Stimulated activated effector memory CD8-positive, alpha-beta T cell treated with anti-CD3 and anti-CD28 coated beads, Interleukin-12 subunit alpha, Interleukin-12 subunit beta, amount 100 ng/mL, for 72 hours (primary cell): ENCODE results near the gene DENND4A.
"Not testable (repeated sequence)": the region's sequence is repeated elsewhere in the genome, so short reads cannot be mapped to it uniquely, and the experiment has no call there.

Experiments used
- ATAC-seq: fragments of 150-1000 bp; cut with Tn5 transposase; 2 replicates; pipeline ENCODE4 v1.10.0; 2021
- DNase-seq, 2 donors: peaks; one replicate each; pipeline ENCODE4 v3.0.0; 2021 to 2022; ENCODE audit warnings: low spot score in 2 of 2
- H3K27ac Mint-ChIP-seq: one replicate; pipeline ENCODE4 v1.8.0; 2022; ENCODE audit warnings: mild to moderate bottlenecking, mixed read lengths
- H3K36me3 Mint-ChIP-seq: one replicate; pipeline ENCODE4 v1.8.0; 2022; ENCODE audit warnings: mild to moderate bottlenecking, mixed read lengths
- H3K4me1 Mint-ChIP-seq: one replicate; pipeline ENCODE4 v1.8.0; 2022; ENCODE audit warnings: mixed read lengths
- H3K4me3 Mint-ChIP-seq: one replicate; pipeline ENCODE4 v1.8.0; 2022; ENCODE audit warnings: mild to moderate bottlenecking, mixed read lengths
- H3K9me3 Mint-ChIP-seq: one replicate; pipeline ENCODE4 v1.8.0; 2022; ENCODE audit warnings: mixed read lengths

DENND4A gene

DNA sequence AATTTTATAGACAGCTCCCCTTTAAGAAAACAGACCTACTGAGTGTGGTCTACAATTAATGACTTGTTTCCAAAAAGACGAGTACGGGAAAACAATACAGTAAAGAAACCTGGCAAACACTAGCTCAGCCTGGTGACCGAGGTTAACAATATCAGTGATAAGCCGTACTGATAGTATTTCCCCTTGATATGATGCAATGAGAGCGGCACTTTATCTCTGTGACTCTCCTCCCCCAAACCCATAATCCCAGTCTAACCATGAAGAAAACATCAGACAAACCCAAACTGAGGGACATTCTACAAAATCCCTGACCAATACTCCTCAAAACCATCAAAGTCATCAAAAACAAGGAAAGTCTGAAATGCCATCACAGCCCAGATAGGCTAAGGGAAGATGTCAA is 8.2 kb downstream of the DENND4A start:
- DNase-seq (no peak), ATAC-seq (no peak)
- H3K4me1 Mint-ChIP-seq = peaks cover 24% of the 10 kb centered on the region
- H3K9me3 Mint-ChIP-seq = no peaks in the 10 kb centered on the region
- no peak overlapping the region for H3K4me3 Mint-ChIP-seq
- H3K36me3 Mint-ChIP-seq = peaks cover 10% of the 10 kb centered on the region
- no peak overlapping the region for H3K27ac Mint-ChIP-seq

DNA sequence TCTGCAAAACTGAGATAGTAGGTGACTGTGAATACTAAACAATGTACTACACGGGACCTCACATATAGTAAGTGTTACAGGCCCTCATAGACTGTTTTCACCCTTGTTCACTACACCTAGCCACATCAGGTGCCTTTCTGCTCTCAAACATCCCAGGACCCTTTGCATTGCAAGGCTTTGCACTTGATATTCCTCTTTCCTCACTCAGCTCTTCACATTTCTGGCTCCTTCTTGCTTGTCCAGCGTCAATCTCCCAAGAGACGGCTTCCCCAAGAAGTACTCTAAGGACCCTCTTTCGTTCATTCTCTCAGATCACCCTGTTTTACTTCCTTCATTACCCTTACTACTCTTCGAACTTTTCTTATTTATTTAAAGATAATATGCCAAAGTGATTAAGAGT is 10.0 kb downstream of the DENND4A start:
- Mint-ChIP-seq H3K9me3 (no peaks in the 10 kb centered on the region), H3K4me1 (peaks cover 24% of the 10 kb centered on the region), H3K36me3 (peaks cover 23% of the 10 kb centered on the region), H3K4me3 (no peak overlapping the region), H3K27ac (no peak overlapping the region)
- no peak for ATAC-seq
- no peak for DNase-seq

DNA sequence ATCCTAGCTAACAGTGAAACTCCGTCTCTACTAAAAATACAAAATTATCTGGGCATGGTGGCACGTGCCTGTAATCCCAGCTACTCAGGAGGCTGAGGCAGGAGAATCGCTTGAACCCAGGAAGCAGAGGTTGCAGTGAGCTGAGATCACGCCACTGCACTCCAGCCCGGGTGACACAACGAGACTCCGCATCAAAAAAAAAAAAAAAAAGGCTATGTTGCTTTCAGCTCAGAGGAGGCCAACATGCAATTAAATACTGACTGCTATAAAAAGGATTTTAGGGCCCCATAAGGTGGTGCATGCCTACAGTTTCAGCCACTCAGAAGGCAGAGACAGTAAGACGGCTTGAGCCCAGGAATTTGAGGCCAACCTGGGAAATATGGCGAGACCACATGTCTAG is 13.4 kb downstream of the DENND4A start:
- not testable (repeated sequence) for H3K9me3 Mint-ChIP-seq, DNase-seq
- peak overlapping the region; percentile 70 for H3K27ac Mint-ChIP-seq
- ATAC-seq = peak; percentile 50
- peaks cover 33% of the 10 kb centered on the region for H3K4me1 Mint-ChIP-seq
- H3K36me3 Mint-ChIP-seq = peaks cover 32% of the 10 kb centered on the region
- peak overlapping the region; percentile 21 for H3K4me3 Mint-ChIP-seq

DNA sequence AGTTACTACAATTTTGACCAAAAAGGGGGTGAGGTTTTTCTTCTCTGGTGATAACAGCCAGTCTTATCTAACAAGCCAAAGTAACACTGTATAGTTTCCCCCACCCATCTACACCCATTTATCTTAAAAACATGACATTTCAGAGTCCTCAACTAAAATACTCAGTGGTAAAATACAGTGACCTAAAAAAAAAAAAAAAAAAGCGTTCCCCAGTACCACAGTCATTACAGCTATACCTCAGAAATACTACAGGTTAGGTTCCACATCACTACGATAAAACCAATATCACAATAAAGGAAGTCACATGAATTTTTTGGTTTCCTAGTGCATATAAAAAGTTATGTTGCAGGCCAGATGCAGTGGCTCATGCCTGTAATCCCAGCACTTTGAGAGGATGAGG is 13.8 kb downstream of the DENND4A start:
- no peaks in the 10 kb centered on the region for H3K9me3 Mint-ChIP-seq
- DNase-seq = no peak
- peak overlapping the region; percentile 21 for H3K4me3 Mint-ChIP-seq
- H3K4me1 Mint-ChIP-seq = peaks cover 33% of the 10 kb centered on the region
- peaks cover 37% of the 10 kb centered on the region for H3K36me3 Mint-ChIP-seq
- ATAC-seq = peak; percentile 80
- H3K27ac Mint-ChIP-seq = peak overlapping the region; percentile 70

DNA sequence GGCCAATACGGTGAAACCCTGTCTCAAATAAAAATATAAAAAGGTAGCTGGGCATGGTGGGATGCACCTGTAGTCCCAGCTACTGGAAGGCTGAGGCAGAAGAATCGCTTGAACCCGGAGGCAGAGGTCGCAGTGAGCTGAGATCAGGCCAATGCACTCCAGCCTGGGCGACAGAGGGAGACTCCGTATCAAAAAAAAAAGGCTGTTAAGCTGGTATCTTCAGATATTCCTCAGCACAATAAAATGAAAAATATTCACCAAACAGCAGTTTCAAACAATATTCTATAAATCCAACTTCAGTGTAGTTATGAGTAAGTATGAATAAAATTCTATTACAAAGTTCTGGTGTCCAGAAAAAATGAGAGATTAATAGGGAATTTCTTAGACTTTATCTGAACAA is 14.2 kb downstream of the DENND4A start:
- no peaks in the 10 kb centered on the region for H3K9me3 Mint-ChIP-seq
- ATAC-seq (no peak), DNase-seq (no peak)
- H3K4me3 Mint-ChIP-seq = no peak overlapping the region
- peaks cover 34% of the 10 kb centered on the region for H3K4me1 Mint-ChIP-seq
- H3K27ac Mint-ChIP-seq = peak overlapping the region; percentile 70
- peaks cover 41% of the 10 kb centered on the region for H3K36me3 Mint-ChIP-seq

DNA sequence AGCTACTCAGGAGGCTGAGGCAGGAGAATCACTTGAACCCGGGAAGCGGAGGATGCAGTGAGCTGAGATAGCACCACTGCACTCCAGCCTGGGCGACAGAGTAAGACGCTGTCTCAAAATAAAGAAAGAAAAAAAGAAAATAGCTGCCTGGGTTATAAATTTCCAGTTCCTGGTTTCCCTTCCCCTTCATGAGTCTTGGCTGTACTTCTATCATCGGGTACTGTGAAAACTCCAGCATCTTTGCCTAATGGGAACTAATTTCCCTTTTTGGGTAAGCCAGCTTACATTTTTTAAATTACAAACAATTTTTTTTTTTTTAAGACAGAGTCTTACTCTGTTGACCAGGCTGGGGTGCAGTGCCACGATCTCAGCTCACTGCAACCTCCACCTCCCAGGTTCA is 15.0 kb downstream of the DENND4A start:
- Mint-ChIP-seq H3K9me3 (no peaks in the 10 kb centered on the region), H3K27ac (peak overlapping the region; percentile 9), H3K4me3 (no peak overlapping the region), H3K36me3 (peaks cover 45% of the 10 kb centered on the region), H3K4me1 (peaks cover 36% of the 10 kb centered on the region)
- ATAC-seq (no peak), DNase-seq (no peak)

DNA sequence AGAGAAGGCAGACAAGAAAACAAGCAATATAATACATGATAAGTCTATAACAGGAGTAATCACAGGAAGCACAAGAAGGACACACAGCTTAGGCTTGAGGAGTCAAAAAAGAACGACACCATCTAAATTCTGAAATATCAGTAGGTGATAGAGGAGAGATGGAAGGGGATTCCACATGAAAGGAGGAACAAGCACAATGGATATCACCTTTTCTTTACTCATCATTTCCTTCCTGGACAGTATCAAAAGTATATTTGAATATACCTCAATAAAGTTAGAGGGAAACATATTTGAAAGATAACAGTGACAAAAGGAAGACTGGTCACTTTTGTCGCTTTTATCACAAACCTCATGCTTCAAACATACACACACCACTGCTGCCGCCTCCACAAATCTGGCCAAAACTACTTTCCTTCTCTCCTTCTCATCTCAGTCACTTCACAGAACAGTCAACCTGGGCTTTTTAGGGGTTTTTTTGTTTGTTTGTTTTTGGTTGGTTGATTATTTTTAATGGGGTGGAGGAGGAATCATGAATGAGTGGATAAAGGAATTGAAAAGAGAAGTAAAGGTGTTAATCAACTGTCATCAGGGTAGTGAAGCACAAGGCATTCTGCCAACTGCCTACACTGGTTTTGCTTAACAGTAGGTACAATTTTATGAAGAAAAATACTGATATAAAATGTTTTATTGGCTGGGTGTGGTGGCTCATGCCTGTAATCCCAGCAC is 18.5 kb downstream of the DENND4A start:
- peaks cover 47% of the 10 kb centered on the region for H3K36me3 Mint-ChIP-seq
- H3K9me3 Mint-ChIP-seq = no peaks in the 10 kb centered on the region
- ATAC-seq = peak; percentile 89
- H3K4me3 Mint-ChIP-seq = peak overlapping the region; percentile 28
- DNase-seq = no peak
- H3K4me1 Mint-ChIP-seq = peaks cover 43% of the 10 kb centered on the region
- peak overlapping the region; percentile 41 for H3K27ac Mint-ChIP-seq

DNA sequence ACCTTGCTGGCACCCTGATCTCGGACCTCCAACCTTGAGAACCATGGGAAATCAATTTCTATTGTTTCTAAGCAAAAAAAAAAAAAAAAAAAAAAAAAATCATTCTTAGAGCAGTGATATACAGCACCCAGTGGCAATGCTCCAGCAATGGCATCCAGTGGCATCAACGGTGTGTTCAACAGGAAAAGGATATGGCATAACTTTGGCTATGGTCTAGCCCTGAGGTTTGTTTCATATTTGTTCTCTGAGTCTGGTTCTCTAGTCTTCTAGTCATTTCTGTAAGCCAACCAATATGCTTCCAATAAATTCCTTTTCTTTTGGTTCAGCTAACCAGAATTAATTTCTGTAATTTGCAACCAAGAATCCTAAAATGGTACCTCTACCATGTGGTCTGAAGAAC is 19.2 kb downstream of the DENND4A start:
- H3K9me3 Mint-ChIP-seq = no peaks in the 10 kb centered on the region
- H3K27ac Mint-ChIP-seq = peak overlapping the region; percentile 41
- no peak for DNase-seq
- peaks cover 44% of the 10 kb centered on the region for H3K36me3 Mint-ChIP-seq
- peaks cover 44% of the 10 kb centered on the region for H3K4me1 Mint-ChIP-seq
- ATAC-seq = peak; percentile 58
- peak overlapping the region; percentile 28 for H3K4me3 Mint-ChIP-seq

DNA sequence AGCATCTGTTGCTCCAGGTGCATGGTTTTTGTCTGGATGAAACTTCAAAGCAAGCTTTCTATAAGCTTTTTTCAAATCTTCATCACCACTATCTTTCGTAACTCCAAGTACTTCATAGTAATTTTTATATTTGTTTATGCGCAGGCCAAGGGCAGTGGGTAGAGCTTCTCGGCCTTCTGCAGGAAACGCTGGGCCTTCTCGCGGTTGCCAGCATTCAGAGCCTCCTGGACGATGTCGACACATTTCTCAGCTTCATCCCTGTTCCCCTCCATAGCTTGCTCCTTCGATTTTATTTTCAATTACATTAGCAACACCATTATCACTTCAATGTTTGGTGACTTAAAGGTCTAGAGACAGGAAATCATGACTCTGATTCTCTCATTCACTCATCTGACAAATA is 20.2 kb downstream of the DENND4A start:
- ATAC-seq = no peak
- Mint-ChIP-seq H3K9me3 (no peaks in the 10 kb centered on the region), H3K36me3 (peaks cover 36% of the 10 kb centered on the region), H3K27ac (no peak overlapping the region), H3K4me1 (peaks cover 55% of the 10 kb centered on the region), H3K4me3 (no peak overlapping the region)
- no peak for DNase-seq

DNA sequence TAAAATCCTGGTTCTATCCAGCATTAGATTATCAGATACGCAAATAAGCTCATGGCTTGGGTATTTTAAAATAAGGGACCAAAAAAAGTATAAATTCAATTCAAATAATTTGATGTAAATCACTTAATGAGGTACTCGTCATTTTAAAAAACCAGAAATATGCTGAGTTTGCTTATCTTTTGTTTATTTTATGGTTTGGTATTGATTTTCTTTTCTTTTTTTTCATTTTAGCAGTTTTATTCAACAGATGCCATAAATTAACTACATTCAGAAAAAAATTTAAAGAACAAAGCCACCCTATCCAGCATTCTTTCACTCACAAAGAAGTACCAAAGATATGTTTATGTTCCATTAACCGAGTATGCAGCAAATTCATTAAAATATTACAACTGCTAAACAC is 22.6 kb downstream of the DENND4A start:
- peaks cover 58% of the 10 kb centered on the region for H3K4me1 Mint-ChIP-seq
- H3K36me3 Mint-ChIP-seq = peaks cover 38% of the 10 kb centered on the region
- no peak overlapping the region for H3K4me3 Mint-ChIP-seq
- no peaks in the 10 kb centered on the region for H3K9me3 Mint-ChIP-seq
- DNase-seq (no peak), ATAC-seq (no peak)
- no peak overlapping the region for H3K27ac Mint-ChIP-seq

DNA sequence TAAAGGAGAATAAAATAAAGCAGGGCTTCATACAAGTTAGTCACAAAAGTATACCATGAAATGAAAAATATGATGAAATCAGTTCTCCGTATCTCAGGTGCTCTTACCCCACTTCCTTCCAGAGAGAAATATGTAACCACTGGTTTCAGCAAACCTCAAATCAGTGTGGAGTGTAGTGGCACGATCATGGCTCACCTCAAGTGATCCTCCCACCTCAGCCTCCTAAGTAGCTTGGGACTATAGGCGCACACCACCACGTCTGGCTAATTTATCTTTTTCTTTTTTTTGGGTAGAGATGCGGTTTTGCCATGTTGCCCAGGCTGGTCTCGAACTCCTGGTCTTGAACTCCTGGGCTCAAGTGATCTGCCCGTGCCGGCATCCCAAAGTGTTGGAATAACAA is 24.2 kb downstream of the DENND4A start:
- H3K4me1 Mint-ChIP-seq = peaks cover 53% of the 10 kb centered on the region
- H3K27ac Mint-ChIP-seq = no peak overlapping the region
- ATAC-seq = peak; percentile 92
- H3K4me3 Mint-ChIP-seq = no peak overlapping the region
- no peaks in the 10 kb centered on the region for H3K9me3 Mint-ChIP-seq
- DNase-seq = no peak
- peaks cover 29% of the 10 kb centered on the region for H3K36me3 Mint-ChIP-seq

DNA sequence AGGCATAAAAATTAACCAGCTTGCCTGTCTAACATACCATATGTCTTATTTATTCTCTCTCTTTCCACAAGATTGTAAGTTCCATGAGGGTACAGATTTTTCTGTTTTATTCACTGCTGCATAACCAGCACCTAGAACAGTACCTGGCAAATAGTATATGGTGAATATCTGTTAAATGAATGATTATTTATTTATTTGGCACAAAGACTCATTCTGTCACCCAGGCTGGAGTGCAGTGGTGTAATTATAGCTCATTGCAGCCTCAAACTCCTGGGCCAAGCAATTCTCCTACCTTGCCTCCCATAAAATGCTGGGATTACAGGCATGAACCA is 24.9 kb downstream of the DENND4A start:
- no peak overlapping the region for H3K4me3 Mint-ChIP-seq
- DNase-seq = no peak
- ATAC-seq = no peak
- H3K4me1 Mint-ChIP-seq = peaks cover 59% of the 10 kb centered on the region
- H3K27ac Mint-ChIP-seq = no peak overlapping the region
- no peaks in the 10 kb centered on the region for H3K9me3 Mint-ChIP-seq
- H3K36me3 Mint-ChIP-seq = peaks cover 30% of the 10 kb centered on the region

DNA sequence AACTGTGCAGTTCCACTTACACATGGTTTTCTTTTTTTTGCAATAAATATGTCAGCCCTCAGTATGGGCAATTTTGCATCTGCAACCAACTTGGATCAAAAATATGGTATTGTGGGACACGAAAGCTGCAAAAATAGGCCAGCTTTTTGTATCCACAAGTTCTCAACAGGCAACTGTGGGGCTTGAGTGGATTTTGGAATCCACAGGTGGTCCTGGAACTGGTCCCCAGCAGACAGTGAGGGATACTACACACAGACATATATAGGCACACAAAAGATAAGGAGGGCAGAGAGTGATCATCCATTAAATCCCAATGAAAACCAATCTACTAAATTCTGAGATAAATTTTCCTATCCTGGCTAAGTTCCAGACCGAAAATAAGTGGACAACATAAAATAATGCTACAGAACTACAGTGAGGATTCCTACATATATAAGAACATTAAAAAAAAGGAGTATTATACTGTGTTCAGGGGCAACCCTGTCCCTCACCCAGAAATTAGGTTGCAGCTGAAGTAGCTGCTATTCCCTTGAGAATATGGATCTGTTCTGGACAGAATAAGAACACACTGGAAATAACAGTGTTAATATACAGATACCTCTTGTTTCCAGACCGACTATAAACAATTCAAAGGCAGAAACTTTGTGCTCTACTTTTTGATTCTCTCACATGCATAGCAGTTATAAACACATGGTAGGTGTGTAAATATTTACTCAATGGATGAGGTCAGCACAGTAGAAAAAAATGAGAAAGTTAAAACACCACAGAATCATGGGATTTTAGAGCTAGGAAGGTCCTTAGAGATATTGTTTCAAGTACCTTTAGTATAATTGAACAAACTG is 25.4 kb downstream of the DENND4A start:
- H3K36me3 Mint-ChIP-seq = peaks cover 24% of the 10 kb centered on the region
- H3K4me3 Mint-ChIP-seq = no peak overlapping the region
- no peak overlapping the region for H3K27ac Mint-ChIP-seq
- ATAC-seq = no peak
- H3K4me1 Mint-ChIP-seq = peaks cover 59% of the 10 kb centered on the region
- DNase-seq = no peak
- H3K9me3 Mint-ChIP-seq = no peaks in the 10 kb centered on the region

DNA sequence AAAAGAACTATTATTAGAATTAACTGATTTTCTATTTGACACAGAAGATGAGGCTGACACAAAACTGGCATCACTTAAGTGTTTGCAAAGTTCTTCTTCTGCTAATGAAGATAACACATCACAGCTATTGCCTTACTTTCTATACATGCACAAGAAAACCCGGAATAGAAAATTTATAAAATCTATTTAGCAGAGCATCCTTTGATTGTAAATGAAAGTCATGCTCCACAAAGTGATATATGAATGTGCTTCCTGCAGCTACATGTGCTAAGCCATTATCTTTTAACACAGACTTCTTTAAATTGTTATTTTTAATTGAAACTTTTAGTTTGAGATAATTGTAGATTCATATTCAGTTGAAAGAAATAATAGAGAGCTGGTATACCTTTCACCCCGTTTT is 27.0 kb downstream of the DENND4A start:
- no peaks in the 10 kb centered on the region for H3K9me3 Mint-ChIP-seq
- peaks cover 21% of the 10 kb centered on the region for H3K36me3 Mint-ChIP-seq
- H3K4me3 Mint-ChIP-seq = no peak overlapping the region
- DNase-seq = no peak
- H3K27ac Mint-ChIP-seq = no peak overlapping the region
- ATAC-seq = no peak
- peaks cover 56% of the 10 kb centered on the region for H3K4me1 Mint-ChIP-seq

DNA sequence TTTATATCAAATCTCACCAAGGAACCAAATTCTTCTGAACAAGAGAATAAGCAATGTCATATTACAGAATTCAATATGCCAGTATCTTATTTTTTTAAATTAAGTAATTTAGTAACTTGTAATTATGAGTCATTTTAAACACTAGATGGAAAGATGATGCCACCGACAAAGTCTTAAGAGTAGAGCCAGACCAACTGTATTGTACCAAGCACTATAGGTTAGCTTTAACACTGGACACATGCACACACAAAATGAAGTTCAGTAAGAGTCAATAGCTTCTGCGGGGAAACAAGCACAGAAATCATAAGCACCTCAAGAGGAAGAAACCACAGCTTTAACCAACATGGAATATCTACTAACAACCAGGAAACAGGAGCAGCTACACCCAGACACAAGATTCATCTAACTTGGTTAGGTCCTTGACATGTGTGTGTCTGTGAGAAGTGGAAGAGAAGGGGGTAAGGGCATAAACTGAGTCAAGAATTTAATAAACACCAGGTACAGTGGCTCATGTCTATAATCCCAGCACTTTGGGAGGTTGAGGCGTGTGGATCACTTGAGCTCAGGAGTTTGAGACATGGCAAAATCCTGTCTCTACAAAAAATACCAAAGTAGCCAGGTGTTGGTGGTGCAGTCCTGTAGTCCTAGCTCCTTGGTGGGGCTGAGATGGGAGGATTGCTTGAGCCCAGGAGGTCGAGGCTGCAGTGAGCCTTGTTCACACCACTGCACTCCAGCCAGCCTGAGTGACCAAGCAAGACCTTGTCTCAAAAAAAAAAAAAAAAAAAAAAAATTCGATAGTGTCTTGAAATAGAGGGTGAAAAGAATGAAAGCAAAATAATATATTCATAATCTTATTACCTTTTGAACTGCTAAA is 28.9 kb downstream of the DENND4A start:
- peak; percentile 31 for ATAC-seq
- Mint-ChIP-seq H3K36me3 (peaks cover 41% of the 10 kb centered on the region), H3K9me3 (no peaks in the 10 kb centered on the region), H3K4me3 (peak overlapping the region; percentile 63), H3K4me1 (peaks cover 52% of the 10 kb centered on the region), H3K27ac (peak overlapping the region; percentile 57)
- DNase-seq = no peak
